ENCODE data around the gene NUDC.
"Not testable (repeated sequence)": the region's sequence is repeated elsewhere in the genome, so short reads cannot be mapped to it uniquely, and the experiment has no call there.

The NUDC gene

GRCh38 chr1:26911399-26912146 is 10.0 kb upstream of the NUDC start:
- DNase-seq (ENCODE audit: low read depth), result no peak

- DNase-seq (ENCODE audit: low read depth), result no peak
Observed at GRCh38 chr1:26912147-26912490, 9.4 kb upstream of the NUDC start.

GRCh38 chr1:26913389-26913753 is 8.2 kb upstream of the NUDC start:
- no peak for DNase-seq (ENCODE audit: low read depth)

- no peak for DNase-seq (ENCODE audit: low read depth)
Observed at GRCh38 chr1:26913754-26914619, 7.6 kb upstream of the NUDC start, which contains the start of gene NR0B2. Gene NR0B2 (minus strand): TSS chr1:26913975. CDS start chr1:26913940, 35 bp downstream.

GRCh38 chr1:26915204-26915842 is 6.2 kb upstream of the NUDC start:
- no peak for DNase-seq (ENCODE audit: low read depth)

GRCh38 chr1:26921126-26921539 is 410 bp upstream of the NUDC start:
- DNase-seq (ENCODE audit: low read depth), result no peak

GRCh38 chr1:26922431-26922729 is 837 bp downstream of the NUDC start:
- no peak for DNase-seq (ENCODE audit: low read depth)

- no peak for DNase-seq (ENCODE audit: low read depth)
Observed at GRCh38 chr1:26922901-26923300, 1.4 kb downstream of the NUDC start.

- DNase-seq (ENCODE audit: low read depth), result no peak
Observed at GRCh38 chr1:26923711-26924110, 2.2 kb downstream of the NUDC start.

GRCh38 chr1:26932531-26932930 is 11.0 kb downstream of the NUDC start:
- DNase-seq (ENCODE audit: low read depth), result no peak

- DNase-seq (ENCODE audit: low read depth), result no peak
Observed at GRCh38 chr1:26936823-26937222, 15.3 kb downstream of the NUDC start.

- no peak for DNase-seq (ENCODE audit: low read depth)
Observed at GRCh38 chr1:26938004-26938658, 16.6 kb downstream of the NUDC start.

- no peak for DNase-seq (ENCODE audit: low read depth)
Observed at GRCh38 chr1:26938659-26939025, 17.1 kb downstream of the NUDC start.

- no peak for DNase-seq (ENCODE audit: low read depth)
Observed at GRCh38 chr1:26941311-26941710, 19.8 kb downstream of the NUDC start.

GRCh38 chr1:26942656-26943055 is 21.1 kb downstream of the NUDC start:
- no peak for DNase-seq (ENCODE audit: low read depth)

- DNase-seq (ENCODE audit: low read depth), result no peak
Observed at GRCh38 chr1:26945138-26945537, 23.6 kb downstream of the NUDC start.

- no peak for DNase-seq (ENCODE audit: low read depth)
Observed at GRCh38 chr1:26945728-26946127, 24.2 kb downstream of the NUDC start.

- no peak for DNase-seq (ENCODE audit: low read depth)
Observed at GRCh38 chr1:26946270-26946669, 24.7 kb downstream of the NUDC start.

GRCh38 chr1:26948725-26949057 is 27.1 kb downstream of the NUDC start:
- not testable (repeated sequence) for DNase-seq (ENCODE audit: low read depth)

- no peak for DNase-seq (ENCODE audit: low read depth)
Observed at GRCh38 chr1:26949266-26949925, 27.9 kb downstream of the NUDC start.

- DNase-seq (ENCODE audit: low read depth), result no peak
Observed at GRCh38 chr1:26949926-26950319, 28.4 kb downstream of the NUDC start.

- DNase-seq (ENCODE audit: low read depth), result no peak
Observed at GRCh38 chr1:26950602-26951001, 29.1 kb downstream of the NUDC start.

All from stromal cell of bone marrow (primary cell).